Spleen (tissue), 11 donors: ENCODE results near the gene NRL. TPM values are rescaled to one million over a fixed set of nuclear protein-coding genes. Genes with fewer than 3 reads are reported as not detected.

Experiments
- DNase-seq: peaks from one replicate; pipeline ENCODE4 v3.0.0-alpha.2; 2020
- H3K27ac ChIP-seq, 8 donors: fragments of 200-600 bp; sonication (generic) in 7 of 8; 1 replicate in 4 of 8; 2 replicates in 4 of 8; pipeline versions ENCODE4 v1.5.0 to v1.8.0; 2016 to 2021; ENCODE audit warnings: inconsistent platforms in 4 of 8, mild to moderate bottlenecking in 4 of 8, moderate library complexity in 1 of 8
- H3K27me3 ChIP-seq, 7 donors: fragments of 200-600 bp; sonication (generic) in 6 of 7; replicated peaks in 1 of 7; 1 replicate in 4 of 7; 2 replicates in 3 of 7; pipeline versions ENCODE4 v1.5.0 to v1.8.0; 2016 to 2021; ENCODE audit warnings: inconsistent platforms in 3 of 7, mild to moderate bottlenecking in 1 of 7
- H3K36me3 ChIP-seq, 6 donors: fragments of 200-600 bp; sonication (generic) in 5 of 6; 1 replicate in 4 of 6; 2 replicates in 2 of 6; pipeline versions ENCODE4 v1.5.0 to v1.8.0; 2016 to 2021; ENCODE audit warnings: inconsistent platforms in 2 of 6
- H3K4me1 ChIP-seq, 6 donors: fragments of 200-600 bp; sonication (generic) in 5 of 6; 1 replicate in 3 of 6; 2 replicates in 3 of 6; pipeline versions ENCODE4 v1.5.0 to v1.8.0; 2016 to 2021; ENCODE audit warnings: inconsistent platforms in 3 of 6
- H3K4me3 ChIP-seq, 8 donors: fragments of 200-600 bp; sonication (generic) in 7 of 8; 1 replicate in 4 of 8; 2 replicates in 4 of 8; pipeline versions ENCODE4 v1.5.0 to v1.8.0; 2016 to 2021; ENCODE audit warnings: inconsistent platforms in 4 of 8, mild to moderate bottlenecking in 4 of 8, moderate library complexity in 2 of 8
- H3K9me3 ChIP-seq, 8 donors: fragments of 200-600 bp; sonication (generic) in 7 of 8; 1 replicate in 4 of 8; 2 replicates in 4 of 8; pipeline versions ENCODE4 v1.5.0 to v1.8.0; 2016 to 2021; ENCODE audit warnings: inconsistent platforms in 4 of 8
- CTCF ChIP-seq, 11 experiments: fragments of 200-600 bp in 7 of 11; fragments of 450-650 bp in 4 of 11; sonication (generic) in 4 of 11; IDR thresholded peaks in 8 of 11; conservative IDR thresholded peaks in 3 of 11; 1 replicate in 7 of 11; 2 replicates in 4 of 11; pipeline versions ENCODE4 v1.4.0 to v1.8.0; 2016 to 2021; ENCODE audit warnings: antibody characterized with exemption in 11 of 11, inconsistent platforms in 4 of 11, mild to moderate bottlenecking in 1 of 11
- POLR2A ChIP-seq, 3 donors: fragments of 450-650 bp; IDR thresholded peaks; one replicate each; pipeline ENCODE4 v1.5.1; 2017; ENCODE audit warnings: antibody characterized with exemption in 3 of 3, mild to moderate bottlenecking in 1 of 3
- POLR2AphosphoS5 ChIP-seq, 3 donors: sonication (generic); formaldehyde crosslinking; IDR thresholded peaks; one replicate each; pipeline ENCODE4 v1.5.1; 2017; ENCODE audit warnings: antibody characterized with exemption in 3 of 3
- WGBS, 5 donors: extraction: QIAGEN DNeasy Blood & Tissue Kit in 3 of 5; methylation state at CpG; one replicate each; pipeline versions ENCODE4 v1.1.5 to v1.1.7; 2013 to 2018; 5-methylcytosine and 5-hydroxymethylcytosine counted together
- intact Hi-C: fragments of 100-400 bp; cut with DNase I; formaldehyde crosslinking; loops from one replicate; pipeline ENCODE4 v1.15.0; 2023; ENCODE audit warnings: low total_unique reads
- polyA plus RNA-seq, 3 donors: library from polyadenylated mRNA; stranded (reverse); fragments of 200-250 nt; gene quantifications; one replicate each; pipeline ENCODE4 v1.2.1, GENCODE V29; 2013
- total RNA-seq, 7 donors: library from RNA; depleted of rRNA in 3 of 7; stranded (reverse); fragments of >200 nt in 3 of 7; fragmentation: NEBNext Ultra II Directional in 4 of 7; extraction: Animal tissue kit (Norgen Biotek cat#: 25700) in 4 of 7; gene quantifications; one replicate each; pipeline versions ENCODE4 v1.1.0 to v1.2.1, GENCODE V29; 2016 to 2021
- donor health status: healthy with polysubstance abuse.
- donor health status: DM: no; HTN: no; CAD: no; lungs with moderate emphysema.
- donor health status: DM: no; HTN: no; CAD: no.
- donor health status: Bipolar disorder and iron deficiency.
- donor health status: healthy.
- donor health status: DM: no; HTN: no; CAD: no.
- donor health status: DM: yes; HTN: yes; CAD: no.

NRL gene
- total and polyA plus RNA-seq, 10 donors = 2.0 to 7.8 (median 4.0) TPM

- TF ChIP-seq POLR2A (IDR thresholded peaks at IDR 0.05) (no peak), POLR2AphosphoS5 (IDR thresholded peaks at IDR 0.05) (peak in 2 of 3 donors; percentile 30 to 53)
- peaks cover 3 to 47% (median 30%) of the 10 kb centered on the region in 6 donors for H3K36me3 ChIP-seq
- 78 to 87% (median 84%) methylated on average over 13 of the region's 13 CpGs for WGBS, 5 donors
- H3K4me1 ChIP-seq = peaks cover 41 to 84% (median 64%) of the 10 kb centered on the region in 6 donors
- H3K27ac ChIP-seq = peak overlapping the region in 5 of 8 donors; percentile 9 to 98 (median 96)
- peak; percentile 76 for DNase-seq
- H3K9me3 ChIP-seq = no peaks in the 10 kb centered on the region
- H3K27me3 ChIP-seq = no peaks in the 10 kb centered on the region
- intact Hi-C loops = no loop called here
- H3K4me3 ChIP-seq = peak overlapping the region in 1 of 8 donors; percentile 97
Measured at GRCh38 chr14:24138396-24139271, 23.9 kb upstream of the NRL start.

- Histone ChIP-seq H3K36me3 (peaks cover 3 to 38% (median 25%) of the 10 kb centered on the region in 6 donors), H3K27me3 (no peaks in the 10 kb centered on the region), H3K27ac (peak overlapping the region in 5 of 8 donors; percentile 92 to 99 (median 97)), H3K4me3 (peak overlapping the region in 4 of 8 donors; percentile 11 to 97 (median 82)), H3K4me1 (peaks cover 41 to 82% (median 63%) of the 10 kb centered on the region in 6 donors), H3K9me3 (no peaks in the 10 kb centered on the region)
- intact Hi-C loops = no loop called here
- WGBS, 5 donors = 86 to 94% (median 88%) methylated on average over 8 of the region's 8 CpGs
- no peak for TF ChIP-seq CTCF (IDR thresholded peaks at IDR 0.05 in 8 of 11, conservative IDR thresholded peaks at IDR 0.05 in 3 of 11)
- TF ChIP-seq POLR2A (IDR thresholded peaks at IDR 0.05) = no peak
- TF ChIP-seq POLR2AphosphoS5 (IDR thresholded peaks at IDR 0.05) = no peak
- peak; percentile 69 for DNase-seq
Measured at GRCh38 chr14:24137529-24138395, 23.0 kb upstream of the NRL start.

GRCh38 chr14:24136684-24137528, 22.2 kb upstream of the NRL start:
- DNase-seq = peak; percentile 76
- 28 to 44% (median 32%) methylated on average over 13 of the region's 13 CpGs for WGBS, 5 donors
- peaks cover 40 to 82% (median 63%) of the 10 kb centered on the region in 6 donors for H3K4me1 ChIP-seq

More at GRCh38 chr14:24136684-24137528, 22.2 kb upstream of the NRL start:
- no peaks in the 10 kb centered on the region for H3K9me3 ChIP-seq
- peak overlapping the region; percentile 72 to 98 (median 92) for H3K4me3 ChIP-seq
- H3K27me3 ChIP-seq = no peaks in the 10 kb centered on the region
- no peak for TF ChIP-seq POLR2A (IDR thresholded peaks at IDR 0.05)
- TF ChIP-seq CTCF (IDR thresholded peaks at IDR 0.05 in 8 of 11, conservative IDR thresholded peaks at IDR 0.05 in 3 of 11) = no peak
- TF ChIP-seq POLR2AphosphoS5 (IDR thresholded peaks at IDR 0.05) = no peak
- intact Hi-C loops = no loop called here
- H3K36me3 ChIP-seq = peaks cover 3 to 36% (median 25%) of the 10 kb centered on the region in 6 donors
- peak overlapping the region; percentile 92 to 99 (median 97) for H3K27ac ChIP-seq
